Transverse colon (tissue), 4 donors: Measurements from ENCODE around the gene WIPF3. TPM values are rescaled to one million over a fixed set of nuclear protein-coding genes. Genes with fewer than 3 reads are reported as not detected.

Experiments
- DNase-seq: peaks from one replicate; pipeline ENCODE4 v3.0.0-alpha.2; 2019
- H3K27ac ChIP-seq, 4 donors: fragments of 200-600 bp; sonication (generic); 2 replicates each; pipeline ENCODE4 v1.5.1; 2016 to 2018; ENCODE audit warnings: inconsistent platforms in 4 of 4
- H3K27me3 ChIP-seq: fragments of 200-600 bp; sonication (generic); 2 replicates; pipeline ENCODE4 v1.5.1; 2017; ENCODE audit warnings: inconsistent platforms
- H3K36me3 ChIP-seq, 4 donors: fragments of 200-600 bp; sonication (generic); 2 replicates each; pipeline ENCODE4 v1.5.1; 2017 to 2019; ENCODE audit warnings: inconsistent platforms in 4 of 4
- H3K4me1 ChIP-seq, 4 donors: fragments of 200-600 bp; sonication (generic); 2 replicates each; pipeline ENCODE4 v1.5.1; 2017 to 2020; ENCODE audit warnings: inconsistent platforms in 4 of 4
- H3K4me3 ChIP-seq, 4 donors: fragments of 200-600 bp; sonication (generic); 1 replicate in 1 of 4; 2 replicates in 3 of 4; pipeline versions ENCODE4 v1.5.1 to v1.6.1; 2017 to 2019; ENCODE audit warnings: inconsistent platforms in 4 of 4
- H3K9me3 ChIP-seq, 2 donors: fragments of 200-600 bp; sonication (generic); 2 replicates each; pipeline ENCODE4 v1.5.1; 2017 to 2019; ENCODE audit warnings: inconsistent platforms in 2 of 2
- EP300 ChIP-seq: sonication (generic); formaldehyde crosslinking; IDR thresholded peaks from one replicate; pipeline ENCODE4 v1.6.1; 2017; ENCODE audit warnings: antibody characterized with exemption, low read depth
- POLR2A ChIP-seq: fragments of 450-650 bp; IDR thresholded peaks from one replicate; pipeline ENCODE4 v1.6.1; 2016; ENCODE audit warnings: antibody characterized with exemption, mild to moderate bottlenecking, moderate library complexity
- POLR2AphosphoS5 ChIP-seq, 3 donors: sonication (generic); formaldehyde crosslinking; IDR thresholded peaks; one replicate each; pipeline ENCODE4 v1.6.1; 2016; ENCODE audit warnings: antibody characterized with exemption in 3 of 3
- WGBS, 2 donors: methylation state at CpG; one replicate each; pipeline ENCODE4 v1.1.5; 2018; ENCODE audit warnings: low coverage in 1 of 2; 5-methylcytosine and 5-hydroxymethylcytosine counted together
- in situ Hi-C, 4 donors: fragments of 200-750 bp; cut with MboI; loops; one replicate each; pipeline versions ENCODE4 v1.15.0 to v1.15.1; 2017; ENCODE audit warnings: low sequenced_read_pairs in 3 of 4, low pct_ligation_motif_present in 1 of 4, low pct_unique_long_range_greater_than_20kb in 1 of 4
- intact Hi-C: fragments of 100-400 bp; cut with DNase I; formaldehyde crosslinking; loops from one replicate; pipeline ENCODE4 v1.15.1; 2023; ENCODE audit warnings: low total_unique reads
- total RNA-seq, 4 donors: library from RNA; depleted of rRNA; stranded (reverse); fragments of >200 nt; gene quantifications; one replicate each; pipeline ENCODE4 v1.1.0, GENCODE V29; 2016
- TF ChIP-seq, protein P1 (sequence below), 5 experiments: fragments of 200-600 bp in 3 of 5; fragments of 450-650 bp in 2 of 5; sonication (generic) in 3 of 5; IDR thresholded peaks; 1 replicate in 2 of 5; 2 replicates in 3 of 5; pipeline ENCODE4 v1.5.1; 2016 to 2017; ENCODE audit warnings: antibody characterized with exemption in 5 of 5, inconsistent platforms in 3 of 5, mild to moderate bottlenecking in 2 of 5, moderate library complexity in 1 of 5

WIPF3 gene
- total RNA-seq, 4 donors from 2014 or later = 0.41 to 3.7 TPM; not detected in 2

DNA sequence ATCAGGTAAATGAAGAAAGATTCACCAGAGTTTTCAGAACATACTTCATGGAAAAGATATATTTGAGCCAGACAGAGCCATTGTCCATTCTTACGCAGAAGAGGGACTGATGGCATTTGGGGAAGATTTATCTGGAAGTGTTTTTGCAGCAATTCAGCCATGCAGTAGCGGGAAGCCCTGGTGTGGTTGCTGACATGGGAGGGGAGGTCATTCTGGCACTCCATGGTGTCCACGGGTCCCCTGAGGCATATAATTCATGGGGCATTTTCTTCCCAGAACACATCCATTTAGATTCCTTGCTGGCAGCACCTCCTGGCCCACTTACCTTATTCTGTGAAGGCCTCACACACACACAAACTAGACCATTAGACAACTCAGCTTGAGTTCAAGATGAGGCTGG, 55.6 kb downstream of the WIPF3 start:
- no peaks in the 10 kb centered on the region for H3K36me3 ChIP-seq
- H3K27ac ChIP-seq = no peak overlapping the region
- peaks cover 0 to 3% (median 0%) of the 10 kb centered on the region in 4 donors for H3K4me1 ChIP-seq
- intact Hi-C loops (no loop called here), in situ Hi-C loops (no loop called here)
- TF ChIP-seq POLR2A (no peak), POLR2AphosphoS5 (IDR thresholded peaks at IDR 0.05) (no peak), EP300 (no peak)
- TF ChIP-seq, protein P1, sequence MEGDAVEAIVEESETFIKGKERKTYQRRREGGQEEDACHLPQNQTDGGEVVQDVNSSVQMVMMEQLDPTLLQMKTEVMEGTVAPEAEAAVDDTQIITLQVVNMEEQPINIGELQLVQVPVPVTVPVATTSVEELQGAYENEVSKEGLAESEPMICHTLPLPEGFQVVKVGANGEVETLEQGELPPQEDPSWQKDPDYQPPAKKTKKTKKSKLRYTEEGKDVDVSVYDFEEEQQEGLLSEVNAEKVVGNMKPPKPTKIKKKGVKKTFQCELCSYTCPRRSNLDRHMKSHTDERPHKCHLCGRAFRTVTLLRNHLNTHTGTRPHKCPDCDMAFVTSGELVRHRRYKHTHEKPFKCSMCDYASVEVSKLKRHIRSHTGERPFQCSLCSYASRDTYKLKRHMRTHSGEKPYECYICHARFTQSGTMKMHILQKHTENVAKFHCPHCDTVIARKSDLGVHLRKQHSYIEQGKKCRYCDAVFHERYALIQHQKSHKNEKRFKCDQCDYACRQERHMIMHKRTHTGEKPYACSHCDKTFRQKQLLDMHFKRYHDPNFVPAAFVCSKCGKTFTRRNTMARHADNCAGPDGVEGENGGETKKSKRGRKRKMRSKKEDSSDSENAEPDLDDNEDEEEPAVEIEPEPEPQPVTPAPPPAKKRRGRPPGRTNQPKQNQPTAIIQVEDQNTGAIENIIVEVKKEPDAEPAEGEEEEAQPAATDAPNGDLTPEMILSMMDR (IDR thresholded peaks at IDR 0.05) = no peak
- no peaks in the 10 kb centered on the region for H3K27me3 ChIP-seq
- H3K9me3 ChIP-seq = no peaks in the 10 kb centered on the region
- 88 to 100% methylated on average over 1 to 3 of the region's 3 CpGs for WGBS, 2 donors
- no peak overlapping the region for H3K4me3 ChIP-seq
- DNase-seq = no peak

- H3K9me3 ChIP-seq = no peaks in the 10 kb centered on the region
- TF ChIP-seq EP300 (no peak), POLR2AphosphoS5 (IDR thresholded peaks at IDR 0.05) (no peak), POLR2A (no peak)
- TF ChIP-seq, protein P1 (IDR thresholded peaks at IDR 0.05) = no peak
- H3K4me3 ChIP-seq = no peak overlapping the region
- no peak for DNase-seq
- H3K27me3 ChIP-seq = no peaks in the 10 kb centered on the region
- no peak overlapping the region for H3K27ac ChIP-seq
- WGBS, 2 donors = 87 to 90% methylated on average over 2 of the region's 2 CpGs
- intact Hi-C loops (no loop called here), in situ Hi-C loops (no loop called here)
- H3K4me1 ChIP-seq = peaks cover 0 to 3% (median 0%) of the 10 kb centered on the region in 4 donors
- no peaks in the 10 kb centered on the region for H3K36me3 ChIP-seq
These were observed 58.3 kb downstream of the WIPF3 start for GRCh38 chr7:29864656-29865055.

DNA sequence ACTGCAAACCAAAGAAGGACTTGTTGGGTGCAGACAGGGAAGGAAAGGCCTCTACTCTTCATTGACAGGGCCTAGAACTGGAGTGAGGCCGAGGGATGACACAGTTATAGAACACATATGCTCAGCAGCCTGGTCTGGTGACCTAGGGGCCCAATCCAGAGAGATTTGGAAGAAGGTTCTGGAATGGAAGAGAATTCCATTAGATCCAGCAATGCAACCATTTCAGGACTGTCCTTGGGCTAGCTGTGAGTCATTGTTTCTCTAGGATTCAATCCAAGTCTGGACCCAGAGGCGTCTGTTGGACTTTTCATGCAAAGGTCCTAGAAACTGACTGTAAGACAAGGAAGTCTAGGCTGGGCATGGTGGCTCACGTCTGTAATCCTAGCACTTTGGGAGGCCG, 59.2 kb downstream of the WIPF3 start:
- no peak for TF ChIP-seq POLR2AphosphoS5 (IDR thresholded peaks at IDR 0.05)
- TF ChIP-seq, protein P1 (IDR thresholded peaks at IDR 0.05) = no peak
- Histone ChIP-seq H3K27me3 (no peaks in the 10 kb centered on the region), H3K4me3 (no peak overlapping the region), H3K36me3 (no peaks in the 10 kb centered on the region), H3K4me1 (peaks cover 0 to 3% (median 0%) of the 10 kb centered on the region in 4 donors), H3K27ac (no peak overlapping the region), H3K9me3 (no peaks in the 10 kb centered on the region)
- in situ Hi-C loops = no loop called here
- 70% methylated on average over 4 of the region's 4 CpGs; no CpG with 5 or more reads in 1 of the 2 donors for WGBS, 2 donors
- DNase-seq = no peak
- intact Hi-C loops = no loop called here

DNA sequence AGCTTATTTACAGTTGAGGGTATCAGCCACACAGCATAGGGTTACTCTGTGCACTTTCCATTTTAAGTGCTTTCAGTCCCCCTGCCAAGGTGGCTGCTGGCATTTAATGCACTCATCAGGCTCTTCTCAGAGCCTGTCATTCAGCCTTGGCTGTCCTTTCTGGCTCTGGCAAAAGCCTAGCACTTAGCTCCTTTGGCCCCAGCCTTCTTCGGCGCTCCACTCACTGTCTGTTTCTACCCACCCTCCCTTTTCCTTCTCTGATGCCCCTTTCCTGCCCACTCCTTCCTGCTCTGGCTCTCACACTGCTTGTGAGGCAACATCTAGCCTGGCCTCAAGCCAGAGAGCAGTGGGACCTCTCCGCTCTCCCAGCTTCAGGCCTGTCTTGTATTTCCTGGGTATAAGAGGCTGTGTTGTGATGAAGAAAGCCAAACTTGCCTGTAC, 60.2 kb downstream of the WIPF3 start:
- H3K4me3 ChIP-seq = no peak overlapping the region
- no peak for DNase-seq
- H3K4me1 ChIP-seq = peaks cover 0 to 3% (median 0%) of the 10 kb centered on the region in 4 donors
- TF ChIP-seq, protein P1 (IDR thresholded peaks at IDR 0.05) = no peak
- TF ChIP-seq EP300 = no peak
- TF ChIP-seq POLR2A = no peak
- H3K27ac ChIP-seq = no peak overlapping the region
- 62% methylated on average over 3 of the region's 3 CpGs; no CpG with 5 or more reads in 1 of the 2 donors for WGBS, 2 donors
- no peaks in the 10 kb centered on the region for H3K27me3 ChIP-seq
- intact Hi-C loops (no loop called here), in situ Hi-C loops (no loop called here)
- H3K9me3 ChIP-seq = no peaks in the 10 kb centered on the region
- no peaks in the 10 kb centered on the region for H3K36me3 ChIP-seq
